HCT116 (cell line): Measurements from ENCODE around the gene MINDY3. TPM values are rescaled to one million over a fixed set of nuclear protein-coding genes. Genes with fewer than 3 reads are reported as not detected.

ENCODE experiments used
- ATAC-seq: fragments of 200-7000 bp; cut with Tn5 transposase; 2 replicates; pipeline ENCODE4 v1.9.1; 2020; ENCODE audit warnings: mild to moderate bottlenecking, moderate library complexity
- BruUV-seq: library from RNA; stranded (reverse); fragments of 400-500 nt; replicated peaks from 2 replicates; lab custom pipeline; 2021; lab: Mats Ljungman, UMichigan
- CTCF ChIA-PET: fragments of 300-600 bp; sonication (Branson Sonifier 250); formaldehyde crosslinking; loops from one replicate; lab custom pipeline; 2021; ENCODE audit warnings: antibody characterized with exemption; lab: Charles Lee
- POLR2A ChIA-PET: fragments of 300-600, 350-600 bp; sonication (Branson Sonifier 250); formaldehyde crosslinking; loops from one replicate; lab custom pipeline; 2021; ENCODE audit warnings: antibody characterized with exemption; lab: Charles Lee
- RAD21 ChIA-PET, 2 experiments: fragments of 300-600 bp; sonication (Branson Sonifier 250); formaldehyde crosslinking; loops; one replicate each; lab custom pipeline; 2023; ENCODE audit warnings: low total read pairs in 2 of 2; ENCODE audit not compliant: uncharacterized antibody in 2 of 2, unreplicated experiment in 2 of 2, low non-redundant PET in 1 of 2; lab: Charles Lee
- DNase-seq: peaks from one replicate; pipeline ENCODE4 v3.0.0-alpha.2; 2010; ENCODE audit warnings: low read depth, low spot score
- H2AFZ ChIP-seq: fragments of 200-600 bp; shearing (Covaris generic), sonication (generic); 2 replicates; pipeline ENCODE4 v1.6.1; 2017; ENCODE audit warnings: low read depth, mixed run types, mixed read lengths, antibody characterized with exemption, low read length; ENCODE audit not compliant: poor library complexity, severe bottlenecking
- H3K27ac ChIP-seq: 2 replicates; pipeline ENCODE4 v1.5.1; 2012; ENCODE audit warnings: low read depth, low read length
- H3K27me3 ChIP-seq: fragments of 200-600 bp; sonication (generic); 2 replicates; pipeline ENCODE4 v1.6.1; 2016; ENCODE audit warnings: mixed run types, low read length, mixed read lengths; ENCODE audit not compliant: insufficient read depth
- H3K36me3 ChIP-seq, 2 experiments: fragments of 200-500 bp in 1 of 2; fragments of 200-600 bp in 1 of 2; sonication (Bioruptor generic) in 1 of 2; sonication (generic) in 1 of 2; 2 replicates each; pipeline versions ENCODE4 v1.5.1 to v1.6.1; 2014 to 2016; ENCODE audit warnings: low read length in 2 of 2, inconsistent platforms in 1 of 2, mixed read lengths in 1 of 2, mixed run types in 1 of 2; ENCODE audit not compliant: insufficient read depth in 2 of 2, control insufficient read depth in 1 of 2
- H3K4me1 ChIP-seq, 2 experiments: fragments of 200-600 bp in 1 of 2; sonication (generic) in 1 of 2; 2 replicates each; pipeline versions ENCODE4 v1.5.1 to v1.6.1; 2012 to 2017; ENCODE audit warnings: low read length in 2 of 2, inconsistent platforms in 1 of 2, mild to moderate bottlenecking in 1 of 2, mixed read lengths in 1 of 2, mixed run types in 1 of 2, moderate library complexity in 1 of 2; ENCODE audit not compliant: insufficient read depth in 2 of 2, control insufficient read depth in 1 of 2
- H3K4me2 ChIP-seq: fragments of 200-600 bp; sonication (generic); 2 replicates; pipeline ENCODE4 v1.6.1; 2017; ENCODE audit warnings: mixed run types, low read length, mixed read lengths
- H3K4me3 ChIP-seq, 2 experiments: fragments of 200-600 bp in 1 of 2; sonication (generic) in 1 of 2; replicated peaks in 1 of 2; 2 replicates each; pipeline ENCODE4 v1.5.1; 2011 to 2016; ENCODE audit warnings: low read length in 2 of 2, control low read depth in 1 of 2, low read depth in 1 of 2, mild to moderate bottlenecking in 1 of 2, mixed read lengths in 1 of 2, mixed run types in 1 of 2
- H3K79me2 ChIP-seq: fragments of 200-600 bp; sonication (generic); 2 replicates; pipeline ENCODE4 v1.6.1; 2017; ENCODE audit warnings: mild to moderate bottlenecking, mixed run types, low read length, moderate library complexity, mixed read lengths; ENCODE audit not compliant: insufficient read depth
- H3K9ac ChIP-seq: fragments of 200-600 bp; sonication (generic); 2 replicates; pipeline ENCODE4 v1.6.1; 2016; ENCODE audit warnings: low read length, mixed read lengths
- H3K9me2 ChIP-seq: fragments of 200-600 bp; sonication (generic), shearing (Covaris generic); 2 replicates; pipeline ENCODE4 v1.6.1; 2017; ENCODE audit warnings: mixed run types, mild to moderate bottlenecking, moderate library complexity; ENCODE audit not compliant: insufficient read depth
- H3K9me3 ChIP-seq, 2 experiments: fragments of 200-500 bp in 1 of 2; fragments of 200-600 bp in 1 of 2; sonication (Bioruptor generic) in 1 of 2; sonication (generic) in 1 of 2; 2 replicates each; pipeline ENCODE4 v1.6.1; 2014 to 2017; ENCODE audit warnings: low read length in 2 of 2, mixed read lengths in 2 of 2, inconsistent platforms in 1 of 2, low read depth in 1 of 2, mild to moderate bottlenecking in 1 of 2, mixed run types in 1 of 2, moderate library complexity in 1 of 2; ENCODE audit not compliant: control insufficient read depth in 1 of 2, insufficient read depth in 1 of 2
- H4K20me1 ChIP-seq: fragments of 200-600 bp; sonication (generic), shearing (Covaris generic); 2 replicates; pipeline ENCODE4 v1.6.1; 2017; ENCODE audit warnings: mixed run types, mild to moderate bottlenecking, moderate library complexity; ENCODE audit not compliant: insufficient read depth
- CBX3 ChIP-seq: IDR thresholded peaks from 2 replicates; pipeline ENCODE4 v1.6.1; 2012; ENCODE audit warnings: low read depth
- JUND ChIP-seq: IDR thresholded peaks from 2 replicates; pipeline ENCODE4 v1.6.1; 2012
- SIN3A ChIP-seq: IDR thresholded peaks from 2 replicates; pipeline ENCODE4 v1.6.1; 2012; ENCODE audit warnings: low read depth
- SP1 ChIP-seq: IDR thresholded peaks from 2 replicates; pipeline ENCODE4 v1.6.1; 2012; ENCODE audit warnings: low read depth
- intact Hi-C: fragments of 100-400 bp; cut with micrococcal nuclease; formaldehyde crosslinking; loops from 2 replicates; pipeline ENCODE4 v1.10.0; 2022
- total RNA-seq: library from RNA; stranded (reverse); gene quantifications from one replicate; pipeline ENCODE4 v1.2.1, GENCODE V29; 2021; ENCODE audit not compliant: unreplicated experiment
- TF ChIP-seq, protein P1 (sequence below), 3 experiments: fragments of 200-600 bp in 1 of 3; sonication (generic) in 1 of 3; IDR thresholded peaks in 2 of 3; conservative IDR thresholded peaks in 1 of 3; 2 replicates each; pipeline ENCODE4 v1.5.1; 2012 to 2017; ENCODE audit warnings: low read depth in 2 of 3, low read length in 2 of 3, antibody characterized with exemption in 1 of 3, borderline replicate concordance in 1 of 3, control low read depth in 1 of 3, mild to moderate bottlenecking in 1 of 3, mixed read lengths in 1 of 3, mixed run types in 1 of 3, moderate library complexity in 1 of 3; ENCODE audit not compliant: insufficient read depth in 1 of 3
- TF ChIP-seq, protein P2 (sequence below): IDR thresholded peaks from 2 replicates; pipeline ENCODE4 v1.6.1; 2012
- TF ChIP-seq, protein P3 (sequence below): IDR thresholded peaks from 2 replicates; pipeline ENCODE4 v1.6.1; 2011; ENCODE audit warnings: mild to moderate bottlenecking, low read length, moderate library complexity; ENCODE audit not compliant: insufficient replicate concordance; ENCODE audit errors: extremely low read depth
- TF ChIP-seq, protein P4 (sequence below): IDR thresholded peaks from 2 replicates; pipeline ENCODE4 v1.6.1; 2012

MINDY3 gene
- total RNA-seq, 1 experiment from 2014 or later: 15.5 TPM

DNA sequence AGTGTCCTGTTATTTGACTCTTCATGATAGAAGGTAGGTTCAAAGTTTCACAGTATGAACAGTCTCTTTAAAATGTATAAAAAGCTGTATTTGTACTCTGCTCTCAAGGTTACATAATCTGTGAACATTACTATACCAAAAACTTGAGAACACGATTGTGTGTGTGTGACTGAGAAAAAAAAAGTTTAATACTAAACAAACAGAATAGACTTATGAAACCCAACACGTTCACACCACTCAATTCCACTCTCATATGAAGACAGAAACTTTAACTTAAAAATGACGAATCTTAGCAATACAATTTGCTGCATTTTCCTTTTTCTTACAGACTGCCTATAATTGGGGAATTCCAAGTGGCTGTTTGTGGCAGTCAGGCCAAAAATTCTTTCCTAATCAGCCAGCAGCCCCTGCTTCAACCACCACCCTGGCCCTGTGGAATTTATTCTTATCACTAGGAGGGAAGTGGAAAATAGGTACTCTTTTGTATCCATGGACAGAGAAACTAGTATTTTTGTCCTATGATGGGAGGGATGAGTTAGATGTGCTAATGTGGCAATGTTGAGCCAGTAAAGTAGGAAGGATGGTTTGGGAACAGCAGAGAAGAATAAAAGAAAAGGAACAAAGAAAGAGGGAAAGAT lies 42.8 kb downstream of the MINDY3 start (continued):
- TF ChIP-seq, protein P1, sequence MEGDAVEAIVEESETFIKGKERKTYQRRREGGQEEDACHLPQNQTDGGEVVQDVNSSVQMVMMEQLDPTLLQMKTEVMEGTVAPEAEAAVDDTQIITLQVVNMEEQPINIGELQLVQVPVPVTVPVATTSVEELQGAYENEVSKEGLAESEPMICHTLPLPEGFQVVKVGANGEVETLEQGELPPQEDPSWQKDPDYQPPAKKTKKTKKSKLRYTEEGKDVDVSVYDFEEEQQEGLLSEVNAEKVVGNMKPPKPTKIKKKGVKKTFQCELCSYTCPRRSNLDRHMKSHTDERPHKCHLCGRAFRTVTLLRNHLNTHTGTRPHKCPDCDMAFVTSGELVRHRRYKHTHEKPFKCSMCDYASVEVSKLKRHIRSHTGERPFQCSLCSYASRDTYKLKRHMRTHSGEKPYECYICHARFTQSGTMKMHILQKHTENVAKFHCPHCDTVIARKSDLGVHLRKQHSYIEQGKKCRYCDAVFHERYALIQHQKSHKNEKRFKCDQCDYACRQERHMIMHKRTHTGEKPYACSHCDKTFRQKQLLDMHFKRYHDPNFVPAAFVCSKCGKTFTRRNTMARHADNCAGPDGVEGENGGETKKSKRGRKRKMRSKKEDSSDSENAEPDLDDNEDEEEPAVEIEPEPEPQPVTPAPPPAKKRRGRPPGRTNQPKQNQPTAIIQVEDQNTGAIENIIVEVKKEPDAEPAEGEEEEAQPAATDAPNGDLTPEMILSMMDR (IDR thresholded peaks at IDR 0.05 in 2 of 3, conservative IDR thresholded peaks at IDR 0.05 in 1 of 3; ENCODE audit: borderline replicate concordance in 1 of 3, insufficient read depth in 1 of 3, low read depth in 2 of 3, low read length in 2 of 3): no peak
- no peak for TF ChIP-seq CBX3

DNA sequence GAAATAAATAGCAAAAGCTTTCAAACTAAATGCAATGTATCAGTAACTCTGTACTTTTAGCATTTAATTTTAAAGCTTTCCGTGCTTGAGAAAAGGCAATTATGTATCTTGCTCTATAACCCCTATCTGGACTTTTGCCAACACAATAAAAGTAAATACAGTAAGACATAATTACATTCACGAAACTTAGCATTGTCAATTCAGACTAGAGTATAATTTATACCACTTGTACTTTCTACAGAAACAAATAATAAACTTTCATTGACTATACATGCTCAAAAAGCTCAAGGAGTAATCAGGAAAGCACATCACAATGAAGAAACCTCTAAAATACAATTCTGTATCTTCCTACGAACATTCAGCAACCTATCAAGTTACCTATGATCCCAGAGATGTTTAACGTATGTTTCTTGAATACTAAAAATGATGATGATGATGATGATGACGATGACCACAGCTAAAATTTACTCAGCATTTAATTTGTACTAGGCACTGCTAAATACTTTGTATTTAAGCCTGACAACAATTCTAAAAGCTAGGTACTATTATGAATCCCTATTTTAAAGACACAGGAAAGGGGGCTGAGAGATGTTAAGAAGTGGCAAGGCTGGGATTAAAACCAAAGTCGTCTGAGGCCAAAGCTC lies 44.9 kb downstream of the MINDY3 start:
- Histone ChIP-seq H3K27me3 (no peaks in the 10 kb centered on the region), H3K9me2 (no peaks in the 10 kb centered on the region), H3K4me2 (no peak overlapping the region), H2AFZ (no peak overlapping the region), H3K9me3 (no peaks in the 10 kb centered on the region), H3K79me2 (no peaks in the 10 kb centered on the region), H3K4me1 (no peaks in the 10 kb centered on the region), H3K4me3 (no peak overlapping the region), H3K9ac (no peak overlapping the region), H4K20me1 (no peaks in the 10 kb centered on the region), H3K36me3 (no peaks in the 10 kb centered on the region), H3K27ac (no peak overlapping the region)
- intact Hi-C loops: no loop called here
- CTCF ChIA-PET: no interaction called here
- POLR2A ChIA-PET: no interaction called here
- TF ChIP-seq, protein P2, sequence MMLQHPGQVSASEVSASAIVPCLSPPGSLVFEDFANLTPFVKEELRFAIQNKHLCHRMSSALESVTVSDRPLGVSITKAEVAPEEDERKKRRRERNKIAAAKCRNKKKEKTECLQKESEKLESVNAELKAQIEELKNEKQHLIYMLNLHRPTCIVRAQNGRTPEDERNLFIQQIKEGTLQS: no peak
- TF ChIP-seq CBX3 (no peak), JUND (no peak), SIN3A (no peak), SP1 (no peak)
- TF ChIP-seq, protein P3, sequence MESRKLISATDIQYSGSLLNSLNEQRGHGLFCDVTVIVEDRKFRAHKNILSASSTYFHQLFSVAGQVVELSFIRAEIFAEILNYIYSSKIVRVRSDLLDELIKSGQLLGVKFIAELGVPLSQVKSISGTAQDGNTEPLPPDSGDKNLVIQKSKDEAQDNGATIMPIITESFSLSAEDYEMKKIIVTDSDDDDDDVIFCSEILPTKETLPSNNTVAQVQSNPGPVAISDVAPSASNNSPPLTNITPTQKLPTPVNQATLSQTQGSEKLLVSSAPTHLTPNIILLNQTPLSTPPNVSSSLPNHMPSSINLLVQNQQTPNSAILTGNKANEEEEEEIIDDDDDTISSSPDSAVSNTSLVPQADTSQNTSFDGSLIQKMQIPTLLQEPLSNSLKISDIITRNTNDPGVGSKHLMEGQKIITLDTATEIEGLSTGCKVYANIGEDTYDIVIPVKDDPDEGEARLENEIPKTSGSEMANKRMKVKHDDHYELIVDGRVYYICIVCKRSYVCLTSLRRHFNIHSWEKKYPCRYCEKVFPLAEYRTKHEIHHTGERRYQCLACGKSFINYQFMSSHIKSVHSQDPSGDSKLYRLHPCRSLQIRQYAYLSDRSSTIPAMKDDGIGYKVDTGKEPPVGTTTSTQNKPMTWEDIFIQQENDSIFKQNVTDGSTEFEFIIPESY: no peak
- TF ChIP-seq, protein P4, sequence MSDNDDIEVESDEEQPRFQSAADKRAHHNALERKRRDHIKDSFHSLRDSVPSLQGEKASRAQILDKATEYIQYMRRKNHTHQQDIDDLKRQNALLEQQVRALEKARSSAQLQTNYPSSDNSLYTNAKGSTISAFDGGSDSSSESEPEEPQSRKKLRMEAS: no peak
- ATAC-seq (no peak), DNase-seq (no peak)
- RAD21 ChIA-PET: no interaction called here
- BruUV-seq: no TSS peak
